Measurements from ENCODE around the gene SLX4IP.

- TF ChIP-seq CTCF (IDR thresholded peaks at IDR 0.05; ENCODE audit: insufficient read depth, low read length) (no peak), POLR2AphosphoS5 (IDR thresholded peaks at IDR 0.05; ENCODE audit: low read depth) (no peak), SPI1 (IDR thresholded peaks at IDR 0.05; ENCODE audit: borderline replicate concordance, low read depth) (no peak), REST (IDR thresholded peaks at IDR 0.05; ENCODE audit: insufficient replicate concordance, low read depth) (no peak), GABPA (IDR thresholded peaks at IDR 0.05; ENCODE audit: low read depth) (no peak)
Measured at GRCh38 chr20:10385850-10386544, 49.1 kb upstream of the SLX4IP start.
